ENCODE measurements around the gene TICAM1.
"Not testable (repeated sequence)": the region's sequence is repeated elsewhere in the genome, so short reads cannot be mapped to it uniquely, and the experiment has no call there.

Gene TICAM1

DNA sequence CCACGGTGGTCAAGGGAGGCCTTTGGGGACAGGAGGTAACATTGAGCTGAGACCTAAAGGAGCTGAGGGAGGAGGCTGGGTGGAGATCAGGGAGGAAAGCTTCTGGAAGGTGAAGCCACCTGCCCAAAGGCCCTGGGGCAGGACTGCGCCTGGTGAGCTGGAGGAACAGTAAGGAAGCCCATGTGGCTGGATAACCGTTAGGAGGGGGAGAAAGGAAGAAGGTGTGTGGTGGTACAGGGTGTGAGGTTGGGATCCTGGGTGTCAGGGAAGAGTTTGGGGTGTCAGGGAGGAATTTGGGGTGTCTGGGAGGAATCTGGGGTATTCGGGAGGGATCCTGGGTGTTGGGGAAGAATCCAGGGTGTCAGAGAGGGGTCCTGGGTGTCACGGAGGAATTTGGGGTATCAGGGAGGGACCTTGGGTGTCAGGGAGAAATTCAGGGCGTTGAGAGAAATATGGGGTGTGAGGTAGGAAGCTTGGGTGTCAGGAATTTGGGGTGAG lies 695 bp downstream of the TICAM1 start:
- DNase-seq (ENCODE audit: low read depth in 1 of 2, low spot score in 1 of 2) = no peak
- no peak for TF ChIP-seq JUND (IDR thresholded peaks at IDR 0.05; ENCODE audit: low read depth)
- in situ Hi-C loops (cut with HindIII; ENCODE audit: low pct_unique_long_range_greater_than_20kb, low sequenced_read_pairs) = no loop called here

DNA sequence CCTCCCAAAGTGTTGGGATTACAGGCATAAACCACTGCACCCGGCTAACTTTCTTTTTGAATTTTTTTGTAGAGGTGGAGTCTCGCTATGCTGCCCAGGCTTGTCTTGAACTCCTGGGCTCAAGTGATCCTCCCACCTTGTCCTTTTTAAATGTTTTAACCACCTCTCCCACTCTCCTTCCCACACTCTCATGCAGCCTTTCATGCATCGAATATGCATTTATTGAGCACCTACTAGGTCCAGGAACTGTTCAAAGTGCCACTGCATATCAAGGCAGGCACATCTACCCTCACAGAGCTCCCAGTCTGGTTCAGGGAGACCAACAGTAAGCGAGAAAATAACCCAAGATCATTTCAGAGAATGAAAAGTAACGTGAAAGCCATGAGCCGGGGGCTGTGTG lies 1.2 kb downstream of the TICAM1 start:
- in situ Hi-C loops (cut with HindIII; ENCODE audit: low pct_unique_long_range_greater_than_20kb, low sequenced_read_pairs) = no loop called here
- no peak for DNase-seq (ENCODE audit: low read depth in 1 of 2, low spot score in 1 of 2)
- TF ChIP-seq JUND (IDR thresholded peaks at IDR 0.05; ENCODE audit: low read depth) = no peak

- no peak for DNase-seq (ENCODE audit: low read depth in 1 of 2, low spot score in 1 of 2)
- no peak for TF ChIP-seq JUND (IDR thresholded peaks at IDR 0.05; ENCODE audit: low read depth)
- in situ Hi-C loops (cut with HindIII; ENCODE audit: low pct_unique_long_range_greater_than_20kb, low sequenced_read_pairs) = no loop called here
Observed at GRCh38 chr19:4829001-4829712, 2.4 kb downstream of the TICAM1 start.

DNA sequence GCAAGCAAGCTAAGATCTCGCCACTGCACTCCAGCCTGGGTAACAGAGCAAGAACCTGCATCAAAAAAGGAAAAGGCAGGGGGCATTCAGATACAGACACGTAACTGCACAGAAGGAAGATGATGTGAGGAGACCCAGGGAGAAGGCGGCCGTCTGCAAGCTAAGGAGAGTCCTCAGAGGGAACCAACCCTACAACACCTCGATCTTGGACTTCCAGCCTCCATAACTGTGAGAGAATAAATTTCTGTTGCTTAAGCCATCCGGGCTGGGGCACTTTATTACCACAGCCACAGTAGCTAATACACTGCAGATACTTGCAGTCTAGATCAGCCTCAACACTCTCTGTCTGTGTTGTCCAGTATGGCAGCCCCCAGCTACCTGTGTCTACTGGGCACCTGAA lies 7.9 kb downstream of the TICAM1 start:
- in situ Hi-C loops (cut with HindIII; ENCODE audit: low pct_unique_long_range_greater_than_20kb, low sequenced_read_pairs) = no loop called here
- TF ChIP-seq JUND (IDR thresholded peaks at IDR 0.05; ENCODE audit: low read depth) = no peak
- DNase-seq (ENCODE audit: low read depth in 1 of 2, low spot score in 1 of 2) = no peak

GRCh38 chr19:4822354-4822753 lies 9.2 kb downstream of the TICAM1 start:
- in situ Hi-C loops (cut with HindIII; ENCODE audit: low pct_unique_long_range_greater_than_20kb, low sequenced_read_pairs); DNase-seq (ENCODE audit: low read depth in 1 of 2, low spot score in 1 of 2): not testable (repeated sequence)

DNA sequence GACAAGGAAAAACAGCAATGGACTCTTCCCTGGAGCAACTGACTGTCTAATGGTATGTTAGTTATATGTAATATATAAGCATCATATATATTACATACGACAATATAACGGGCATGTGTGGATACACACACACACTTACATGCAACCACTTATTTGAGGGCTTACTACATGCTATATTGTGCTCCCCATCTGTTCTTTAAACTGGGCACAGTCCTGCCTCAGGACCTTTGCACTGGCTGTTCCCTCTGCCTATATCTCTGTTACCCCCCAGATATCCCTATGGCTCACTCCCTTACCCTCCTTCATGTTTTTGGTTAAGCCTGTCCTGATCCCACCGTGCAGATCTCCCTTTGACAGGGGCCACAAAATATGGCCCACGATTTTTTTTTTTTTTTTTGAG lies 10.2 kb downstream of the TICAM1 start:
- DNase-seq (ENCODE audit: low read depth in 1 of 2, low spot score in 1 of 2) = no peak
- in situ Hi-C loops (cut with HindIII; ENCODE audit: low pct_unique_long_range_greater_than_20kb, low sequenced_read_pairs) = no loop called here
- TF ChIP-seq JUND (IDR thresholded peaks at IDR 0.05; ENCODE audit: low read depth) = no peak

- DNase-seq (ENCODE audit: low read depth in 1 of 2, low spot score in 1 of 2) = no peak
- TF ChIP-seq JUND (IDR thresholded peaks at IDR 0.05; ENCODE audit: low read depth) = no peak
- in situ Hi-C loops (cut with HindIII; ENCODE audit: low pct_unique_long_range_greater_than_20kb, low sequenced_read_pairs) = no loop called here
Observed at GRCh38 chr19:4817467-4818277, 13.8 kb downstream of the TICAM1 start.

DNA sequence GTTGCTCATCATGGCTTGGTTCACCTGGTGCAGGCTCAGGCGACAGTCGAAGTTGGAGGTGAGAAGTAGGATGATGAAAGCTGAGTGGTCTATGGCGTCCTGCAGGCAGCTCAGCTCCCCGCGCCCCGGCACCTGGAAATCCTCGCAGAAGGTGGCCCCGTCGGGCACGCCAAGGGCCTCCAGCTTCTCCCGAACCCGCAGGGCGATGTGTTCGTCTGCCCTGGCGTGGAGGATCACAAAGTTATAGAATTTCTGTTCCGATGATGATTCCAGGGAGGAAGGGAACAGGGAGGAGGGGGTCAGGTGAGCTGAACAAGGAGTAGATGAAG lies 14.6 kb downstream of the TICAM1 start:
- in situ Hi-C loops (cut with HindIII; ENCODE audit: low pct_unique_long_range_greater_than_20kb, low sequenced_read_pairs) = no loop called here
- no peak for DNase-seq (ENCODE audit: low read depth in 1 of 2, low spot score in 1 of 2)
- TF ChIP-seq JUND (IDR thresholded peaks at IDR 0.05; ENCODE audit: low read depth) = no peak

- no peak for DNase-seq (ENCODE audit: low read depth in 1 of 2, low spot score in 1 of 2)
- TF ChIP-seq JUND (IDR thresholded peaks at IDR 0.05; ENCODE audit: low read depth) = no peak
- in situ Hi-C loops (cut with HindIII; ENCODE audit: low pct_unique_long_range_greater_than_20kb, low sequenced_read_pairs) = no loop called here
Observed at GRCh38 chr19:4816202-4816949, 15.1 kb downstream of the TICAM1 start.

DNA sequence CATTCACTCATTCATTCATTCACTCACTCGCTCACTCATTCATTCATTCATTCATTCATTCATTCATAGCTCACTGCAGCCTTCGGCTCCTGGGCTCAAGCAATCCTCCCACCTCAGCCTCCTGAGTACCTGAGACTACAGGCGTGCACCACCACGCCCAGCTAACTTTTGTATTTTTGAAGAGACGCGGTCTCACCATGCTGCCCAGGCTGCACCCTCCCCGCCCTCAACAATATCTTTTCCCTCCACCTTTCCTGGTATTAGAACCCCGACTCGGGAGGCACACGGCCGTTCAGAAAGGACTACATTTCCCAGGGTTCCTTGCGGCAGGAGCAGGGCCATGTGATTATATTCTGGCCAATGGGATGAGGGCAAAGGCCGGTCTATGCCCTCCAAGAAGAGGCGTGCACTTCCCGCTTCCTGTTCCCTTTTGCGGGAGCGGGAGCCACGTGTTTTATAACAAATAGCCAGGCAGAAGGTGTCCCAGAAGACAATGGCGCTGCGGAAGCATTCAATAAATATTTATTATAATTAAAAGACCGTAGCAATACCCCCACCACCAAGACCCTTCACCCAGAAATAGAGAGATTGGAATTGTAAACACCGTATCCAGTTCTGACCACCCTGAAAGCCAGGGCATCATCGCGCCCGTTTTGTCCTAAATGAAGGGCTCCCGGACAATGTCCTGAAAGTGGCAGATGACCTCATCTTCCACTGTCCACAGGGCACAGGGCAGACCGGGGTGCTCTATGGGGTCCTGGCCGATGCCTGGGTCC lies 15.9 kb downstream of the TICAM1 start:
- peak; percentile 94 to 98 for DNase-seq (ENCODE audit: low read depth in 1 of 2, low spot score in 1 of 2)
- in situ Hi-C loops (cut with HindIII; ENCODE audit: low pct_unique_long_range_greater_than_20kb, low sequenced_read_pairs) = no loop called here
- TF ChIP-seq JUND (IDR thresholded peaks at IDR 0.05; ENCODE audit: low read depth) = no peak

- DNase-seq (ENCODE audit: low read depth in 1 of 2, low spot score in 1 of 2) = no peak
- in situ Hi-C loops (cut with HindIII; ENCODE audit: low pct_unique_long_range_greater_than_20kb, low sequenced_read_pairs) = no loop called here
Observed at GRCh38 chr19:4814625-4815425, 16.7 kb downstream of the TICAM1 start.

More at GRCh38 chr19:4814625-4815425, 16.7 kb downstream of the TICAM1 start:
- TF ChIP-seq JUND (IDR thresholded peaks at IDR 0.05; ENCODE audit: low read depth) = no peak

Data from T47D (cell line).